ENCODE measurements around the gene MUC22. TPM values are rescaled to one million over a fixed set of nuclear protein-coding genes. Genes with fewer than 3 reads are reported as not detected.
"Not testable (repeated sequence)": the region's sequence is repeated elsewhere in the genome, so short reads cannot be mapped to it uniquely, and the experiment has no call there.

MUC22 gene
- total RNA-seq, 1 experiment from 2014 or later, result not detected

DNA sequence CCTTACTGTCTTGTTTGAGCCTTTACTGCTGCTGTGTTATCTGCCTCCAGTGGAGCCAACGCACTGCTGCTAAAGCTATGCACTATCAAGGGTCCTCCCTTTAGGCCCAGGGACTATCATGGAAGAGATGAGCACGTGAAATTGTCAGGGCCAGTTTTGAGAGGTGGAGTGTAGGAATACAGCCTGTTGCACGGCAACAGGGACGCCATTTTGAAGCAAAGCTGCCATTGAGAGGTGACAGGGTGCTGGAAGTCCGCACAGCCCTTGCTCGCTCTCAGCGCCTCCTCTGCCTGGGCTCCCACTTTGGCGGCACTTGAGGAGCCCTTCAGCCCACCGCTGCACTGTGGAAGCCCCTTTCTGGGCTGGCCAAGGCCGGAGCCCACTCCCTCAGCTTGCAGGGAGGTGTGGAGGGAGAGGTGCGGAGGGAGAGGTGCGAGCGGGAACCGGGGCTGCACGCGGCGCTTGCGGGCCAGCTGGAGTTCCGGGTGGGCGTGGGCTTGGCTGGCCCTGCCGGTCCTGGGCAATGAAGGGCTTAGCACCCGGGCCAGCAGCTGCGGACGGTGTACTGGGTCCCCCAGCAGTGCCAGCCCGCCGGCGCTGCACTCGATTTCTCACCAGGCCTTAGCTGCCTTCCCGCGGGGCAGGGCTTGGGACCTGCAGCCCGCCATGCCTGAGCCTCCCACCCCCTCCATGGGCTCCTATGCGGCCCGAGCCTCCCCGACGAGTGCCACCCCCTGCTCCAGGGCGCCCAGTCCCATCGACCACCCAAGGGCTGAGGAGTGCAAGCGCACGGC, 10.0 kb upstream of the MUC22 start:
- not testable (repeated sequence) for H3K4me3 Mint-ChIP-seq; ATAC-seq; H3K36me3 Mint-ChIP-seq; DNase-seq (ENCODE audit: low spot score); H3K4me1 Mint-ChIP-seq; H3K27ac Mint-ChIP-seq; H3K27me3 Mint-ChIP-seq (ENCODE audit: low read depth); H3K9me3 Mint-ChIP-seq
- POLR2A ChIA-PET, result interaction anchor here (0.7 kb wide), 1 partner anchor 71 kb away, joined by 3 read pairs; no protein-coding TSS in a partner anchor
- CTCF ChIA-PET, result interaction anchor here (0.9 to 2.0 kb wide), 3 partner anchors 18 to 87 kb away, joined by 3 to 4 read pairs (median 4); no protein-coding TSS in a partner anchor

DNA sequence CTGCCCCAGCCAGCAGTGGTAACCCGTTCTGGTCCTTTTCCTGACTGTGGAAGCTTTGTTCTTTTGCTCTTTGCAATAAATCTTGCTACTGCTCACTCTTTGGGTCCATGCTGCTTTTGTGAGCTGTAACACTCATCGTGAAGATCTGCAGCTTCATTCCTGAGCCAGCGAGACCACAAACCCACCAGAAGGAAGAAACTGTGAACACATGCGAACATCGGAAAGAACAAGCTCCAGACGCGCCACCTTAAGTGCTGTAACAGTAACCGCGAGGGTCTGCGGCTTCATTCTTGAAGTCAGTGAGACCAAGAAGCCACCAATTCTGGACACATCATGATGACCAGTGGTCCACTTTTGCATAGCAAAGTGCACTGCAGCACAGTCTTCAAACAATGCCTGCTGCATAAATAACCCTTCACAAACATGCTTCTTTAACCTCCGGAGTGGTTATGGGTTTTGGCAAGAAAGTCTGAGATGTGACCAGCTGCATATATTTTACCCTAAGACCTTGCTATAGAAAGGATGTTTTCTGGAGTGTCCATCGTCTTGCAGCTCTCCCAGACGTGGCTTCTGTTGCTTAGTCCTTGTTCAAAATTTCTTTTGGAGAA, 8.9 kb upstream of the MUC22 start:
- peaks cover 3% of the 10 kb centered on the region; the same call in 1 of the 2 replicates for H3K36me3 Mint-ChIP-seq
- ATAC-seq (no peak), DNase-seq (ENCODE audit: low spot score) (no peak)
- ChIA-PET CTCF (interaction anchor here (0.6 to 2.0 kb wide), 2 partner anchors 86 to 88 kb away, joined by 3 to 4 read pairs; no protein-coding TSS in a partner anchor), POLR2A (no interaction called here)
- no peak overlapping the region for H3K4me3 Mint-ChIP-seq
- H3K27ac Mint-ChIP-seq, result no peak overlapping the region
- H3K27me3 Mint-ChIP-seq (ENCODE audit: low read depth), result no peaks in the 10 kb centered on the region
- peaks cover 8% of the 10 kb centered on the region; the same call in 1 of the 2 replicates for H3K9me3 Mint-ChIP-seq
- TF ChIP-seq, protein P1, sequence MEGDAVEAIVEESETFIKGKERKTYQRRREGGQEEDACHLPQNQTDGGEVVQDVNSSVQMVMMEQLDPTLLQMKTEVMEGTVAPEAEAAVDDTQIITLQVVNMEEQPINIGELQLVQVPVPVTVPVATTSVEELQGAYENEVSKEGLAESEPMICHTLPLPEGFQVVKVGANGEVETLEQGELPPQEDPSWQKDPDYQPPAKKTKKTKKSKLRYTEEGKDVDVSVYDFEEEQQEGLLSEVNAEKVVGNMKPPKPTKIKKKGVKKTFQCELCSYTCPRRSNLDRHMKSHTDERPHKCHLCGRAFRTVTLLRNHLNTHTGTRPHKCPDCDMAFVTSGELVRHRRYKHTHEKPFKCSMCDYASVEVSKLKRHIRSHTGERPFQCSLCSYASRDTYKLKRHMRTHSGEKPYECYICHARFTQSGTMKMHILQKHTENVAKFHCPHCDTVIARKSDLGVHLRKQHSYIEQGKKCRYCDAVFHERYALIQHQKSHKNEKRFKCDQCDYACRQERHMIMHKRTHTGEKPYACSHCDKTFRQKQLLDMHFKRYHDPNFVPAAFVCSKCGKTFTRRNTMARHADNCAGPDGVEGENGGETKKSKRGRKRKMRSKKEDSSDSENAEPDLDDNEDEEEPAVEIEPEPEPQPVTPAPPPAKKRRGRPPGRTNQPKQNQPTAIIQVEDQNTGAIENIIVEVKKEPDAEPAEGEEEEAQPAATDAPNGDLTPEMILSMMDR (IDR thresholded peaks at IDR 0.05), result no peak
- TF ChIP-seq, protein P2, sequence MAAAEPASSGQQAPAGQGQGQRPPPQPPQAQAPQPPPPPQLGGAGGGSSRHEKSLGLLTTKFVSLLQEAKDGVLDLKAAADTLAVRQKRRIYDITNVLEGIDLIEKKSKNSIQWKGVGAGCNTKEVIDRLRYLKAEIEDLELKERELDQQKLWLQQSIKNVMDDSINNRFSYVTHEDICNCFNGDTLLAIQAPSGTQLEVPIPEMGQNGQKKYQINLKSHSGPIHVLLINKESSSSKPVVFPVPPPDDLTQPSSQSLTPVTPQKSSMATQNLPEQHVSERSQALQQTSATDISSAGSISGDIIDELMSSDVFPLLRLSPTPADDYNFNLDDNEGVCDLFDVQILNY (CRISPR knock-in tag; IDR thresholded peaks at IDR 0.05), result no peak
- TF ChIP-seq GABPB1 (CRISPR knock-in tag; IDR thresholded peaks at IDR 0.05), result no peak
- TF ChIP-seq CREB1 (CRISPR knock-in tag; IDR thresholded peaks at IDR 0.05), result no peak
- TF ChIP-seq, protein P3, sequence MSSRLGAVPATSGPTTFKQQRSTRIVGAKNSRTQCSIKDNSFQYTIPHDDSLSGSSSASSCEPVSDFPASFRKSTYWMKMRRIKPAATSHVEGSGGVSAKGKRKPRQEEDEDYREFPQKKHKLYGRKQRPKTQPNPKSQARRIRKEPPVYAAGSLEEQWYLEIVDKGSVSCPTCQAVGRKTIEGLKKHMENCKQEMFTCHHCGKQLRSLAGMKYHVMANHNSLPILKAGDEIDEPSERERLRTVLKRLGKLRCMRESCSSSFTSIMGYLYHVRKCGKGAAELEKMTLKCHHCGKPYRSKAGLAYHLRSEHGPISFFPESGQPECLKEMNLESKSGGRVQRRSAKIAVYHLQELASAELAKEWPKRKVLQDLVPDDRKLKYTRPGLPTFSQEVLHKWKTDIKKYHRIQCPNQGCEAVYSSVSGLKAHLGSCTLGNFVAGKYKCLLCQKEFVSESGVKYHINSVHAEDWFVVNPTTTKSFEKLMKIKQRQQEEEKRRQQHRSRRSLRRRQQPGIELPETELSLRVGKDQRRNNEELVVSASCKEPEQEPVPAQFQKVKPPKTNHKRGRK (CRISPR knock-in tag; IDR thresholded peaks at IDR 0.05; ENCODE audit: borderline replicate concordance), result no peak
- TF ChIP-seq EMX1 (CRISPR knock-in tag; IDR thresholded peaks at IDR 0.05), result no peak
- no peak for TF ChIP-seq GTF2I (CRISPR knock-in tag; conservative IDR thresholded peaks at IDR 0.05)
- no peak for TF ChIP-seq TEAD1 (CRISPR knock-in tag; IDR thresholded peaks at IDR 0.05)
- TF ChIP-seq ZNF317 (CRISPR knock-in tag; IDR thresholded peaks at IDR 0.05; ENCODE audit: borderline replicate concordance, low read depth), result no peak
- TF ChIP-seq ZNF416 (CRISPR knock-in tag; IDR thresholded peaks at IDR 0.05), result no peak
- H3K4me1 Mint-ChIP-seq, result no peaks in the 10 kb centered on the region

DNA sequence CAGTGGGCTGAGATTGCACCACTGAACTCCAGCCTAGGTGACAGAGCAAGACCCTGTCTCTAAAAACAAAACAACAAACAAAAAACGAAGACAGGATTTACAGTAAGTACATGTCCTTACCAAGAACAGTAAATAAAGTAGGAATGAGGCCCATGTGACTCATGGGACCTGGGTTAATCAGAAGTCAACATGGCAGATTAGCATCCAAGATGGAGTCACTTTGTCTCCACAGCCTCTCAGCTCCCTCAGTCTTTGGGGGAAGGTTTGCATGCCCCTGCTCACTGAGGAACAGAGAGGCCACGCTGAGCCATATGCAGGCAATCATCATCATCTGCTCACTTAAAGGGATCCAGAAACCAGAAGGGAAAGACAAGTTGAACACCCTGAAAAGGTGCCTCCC, 7.8 kb upstream of the MUC22 start:
- Mint-ChIP-seq H3K4me1 (no peaks in the 10 kb centered on the region), H3K36me3 (peaks cover 3% of the 10 kb centered on the region; the same call in 1 of the 2 replicates), H3K9me3 (peaks cover 8% of the 10 kb centered on the region; the same call in 1 of the 2 replicates), H3K27me3 (ENCODE audit: low read depth) (no peaks in the 10 kb centered on the region), H3K27ac (no peak overlapping the region), H3K4me3 (no peak overlapping the region)
- no peak for DNase-seq (ENCODE audit: low spot score)
- POLR2A ChIA-PET, result no interaction called here
- no peak for ATAC-seq
- CTCF ChIA-PET, result no interaction called here
- TF ChIP-seq, protein P4, sequence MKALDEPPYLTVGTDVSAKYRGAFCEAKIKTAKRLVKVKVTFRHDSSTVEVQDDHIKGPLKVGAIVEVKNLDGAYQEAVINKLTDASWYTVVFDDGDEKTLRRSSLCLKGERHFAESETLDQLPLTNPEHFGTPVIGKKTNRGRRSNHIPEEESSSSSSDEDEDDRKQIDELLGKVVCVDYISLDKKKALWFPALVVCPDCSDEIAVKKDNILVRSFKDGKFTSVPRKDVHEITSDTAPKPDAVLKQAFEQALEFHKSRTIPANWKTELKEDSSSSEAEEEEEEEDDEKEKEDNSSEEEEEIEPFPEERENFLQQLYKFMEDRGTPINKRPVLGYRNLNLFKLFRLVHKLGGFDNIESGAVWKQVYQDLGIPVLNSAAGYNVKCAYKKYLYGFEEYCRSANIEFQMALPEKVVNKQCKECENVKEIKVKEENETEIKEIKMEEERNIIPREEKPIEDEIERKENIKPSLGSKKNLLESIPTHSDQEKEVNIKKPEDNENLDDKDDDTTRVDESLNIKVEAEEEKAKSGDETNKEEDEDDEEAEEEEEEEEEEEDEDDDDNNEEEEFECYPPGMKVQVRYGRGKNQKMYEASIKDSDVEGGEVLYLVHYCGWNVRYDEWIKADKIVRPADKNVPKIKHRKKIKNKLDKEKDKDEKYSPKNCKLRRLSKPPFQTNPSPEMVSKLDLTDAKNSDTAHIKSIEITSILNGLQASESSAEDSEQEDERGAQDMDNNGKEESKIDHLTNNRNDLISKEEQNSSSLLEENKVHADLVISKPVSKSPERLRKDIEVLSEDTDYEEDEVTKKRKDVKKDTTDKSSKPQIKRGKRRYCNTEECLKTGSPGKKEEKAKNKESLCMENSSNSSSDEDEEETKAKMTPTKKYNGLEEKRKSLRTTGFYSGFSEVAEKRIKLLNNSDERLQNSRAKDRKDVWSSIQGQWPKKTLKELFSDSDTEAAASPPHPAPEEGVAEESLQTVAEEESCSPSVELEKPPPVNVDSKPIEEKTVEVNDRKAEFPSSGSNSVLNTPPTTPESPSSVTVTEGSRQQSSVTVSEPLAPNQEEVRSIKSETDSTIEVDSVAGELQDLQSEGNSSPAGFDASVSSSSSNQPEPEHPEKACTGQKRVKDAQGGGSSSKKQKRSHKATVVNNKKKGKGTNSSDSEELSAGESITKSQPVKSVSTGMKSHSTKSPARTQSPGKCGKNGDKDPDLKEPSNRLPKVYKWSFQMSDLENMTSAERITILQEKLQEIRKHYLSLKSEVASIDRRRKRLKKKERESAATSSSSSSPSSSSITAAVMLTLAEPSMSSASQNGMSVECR (CRISPR knock-in tag; IDR thresholded peaks at IDR 0.05; ENCODE audit: borderline replicate concordance), result no peak
- TF ChIP-seq GABPB1 (CRISPR knock-in tag; IDR thresholded peaks at IDR 0.05) (no peak), JUN (CRISPR knock-in tag; IDR thresholded peaks at IDR 0.05) (no peak), TEAD4 (CRISPR knock-in tag; IDR thresholded peaks at IDR 0.05) (no peak), MYBL2 (CRISPR knock-in tag; IDR thresholded peaks at IDR 0.05) (no peak), SP1 (CRISPR knock-in tag; conservative IDR thresholded peaks at IDR 0.05) (no peak), FOXK1 (CRISPR knock-in tag; IDR thresholded peaks at IDR 0.05) (no peak)
- TF ChIP-seq, protein P5, sequence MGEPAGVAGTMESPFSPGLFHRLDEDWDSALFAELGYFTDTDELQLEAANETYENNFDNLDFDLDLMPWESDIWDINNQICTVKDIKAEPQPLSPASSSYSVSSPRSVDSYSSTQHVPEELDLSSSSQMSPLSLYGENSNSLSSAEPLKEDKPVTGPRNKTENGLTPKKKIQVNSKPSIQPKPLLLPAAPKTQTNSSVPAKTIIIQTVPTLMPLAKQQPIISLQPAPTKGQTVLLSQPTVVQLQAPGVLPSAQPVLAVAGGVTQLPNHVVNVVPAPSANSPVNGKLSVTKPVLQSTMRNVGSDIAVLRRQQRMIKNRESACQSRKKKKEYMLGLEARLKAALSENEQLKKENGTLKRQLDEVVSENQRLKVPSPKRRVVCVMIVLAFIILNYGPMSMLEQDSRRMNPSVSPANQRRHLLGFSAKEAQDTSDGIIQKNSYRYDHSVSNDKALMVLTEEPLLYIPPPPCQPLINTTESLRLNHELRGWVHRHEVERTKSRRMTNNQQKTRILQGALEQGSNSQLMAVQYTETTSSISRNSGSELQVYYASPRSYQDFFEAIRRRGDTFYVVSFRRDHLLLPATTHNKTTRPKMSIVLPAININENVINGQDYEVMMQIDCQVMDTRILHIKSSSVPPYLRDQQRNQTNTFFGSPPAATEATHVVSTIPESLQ (CRISPR knock-in tag; IDR thresholded peaks at IDR 0.05), result no peak
